HG02642 (cell line): ENCODE measurements around the gene OR2B6.
"Not testable (repeated sequence)": the region's sequence is repeated elsewhere in the genome, so short reads cannot be mapped to it uniquely, and the experiment has no call there.

ENCODE experiments used
- ATAC-seq: cut with Tn5 transposase; IDR thresholded peaks from one replicate; pipeline ENCODE4 v1.9.1; 2021; ENCODE audit warnings: mild to moderate bottlenecking; ENCODE audit not compliant: unreplicated experiment, poor library complexity

Gene OR2B6

GRCh38 chr6:27956941-27957340 lies at the start of gene OR2B6:
Gene OR2B6, plus strand, starts transcription at chr6:27957241. Its CDS starts 0 bp downstream, at chr6:27957241.
- no peak for ATAC-seq

- no peak for ATAC-seq
These were observed 49.0 kb upstream of the OR2B6 start for GRCh38 chr6:27908017-27908416.

- ATAC-seq = no peak
These were observed 45.0 kb upstream of the OR2B6 start, which contains the start of gene OR2B2 for GRCh38 chr6:27911956-27912446. Gene OR2B2, minus strand, starts transcription at chr6:27912396. Its CDS starts 77 bp downstream, at chr6:27912319.

GRCh38 chr6:27922949-27923348 lies 34.1 kb upstream of the OR2B6 start:
- ATAC-seq = no peak

- no peak for ATAC-seq
These were observed 32.9 kb upstream of the OR2B6 start for GRCh38 chr6:27924179-27924578.

- not testable (repeated sequence) for ATAC-seq
These were observed 29.0 kb upstream of the OR2B6 start for GRCh38 chr6:27928041-27928440.

GRCh38 chr6:27929930-27930329 lies 27.1 kb upstream of the OR2B6 start:
- ATAC-seq = not testable (repeated sequence)

- ATAC-seq = no peak
These were observed 25.8 kb upstream of the OR2B6 start for GRCh38 chr6:27931209-27931608.

- no peak for ATAC-seq
These were observed 16.3 kb upstream of the OR2B6 start for GRCh38 chr6:27940766-27941165.

GRCh38 chr6:27943072-27943471 lies 14.0 kb upstream of the OR2B6 start:
- not testable (repeated sequence) for ATAC-seq

- ATAC-seq = no peak
These were observed 8.8 kb upstream of the OR2B6 start for GRCh38 chr6:27948237-27948636.

GRCh38 chr6:27951040-27951439 lies 6.0 kb upstream of the OR2B6 start:
- no peak for ATAC-seq

GRCh38 chr6:27957516-27957915 lies 475 bp downstream of the OR2B6 start:
- no peak for ATAC-seq

- no peak for ATAC-seq
These were observed 5.5 kb downstream of the OR2B6 start for GRCh38 chr6:27962506-27962905.

GRCh38 chr6:27966044-27966443 lies 9.0 kb downstream of the OR2B6 start:
- no peak for ATAC-seq

GRCh38 chr6:27966816-27967426 lies 9.9 kb downstream of the OR2B6 start:
- no peak for ATAC-seq

- ATAC-seq = no peak
These were observed 13.4 kb downstream of the OR2B6 start for GRCh38 chr6:27970444-27970843.

GRCh38 chr6:27972750-27973149 lies 15.7 kb downstream of the OR2B6 start:
- ATAC-seq = no peak

GRCh38 chr6:27977387-27977786 lies 20.3 kb downstream of the OR2B6 start:
- ATAC-seq = no peak

- ATAC-seq = no peak
These were observed 21.7 kb downstream of the OR2B6 start for GRCh38 chr6:27978705-27979104.

GRCh38 chr6:27980111-27980510 lies 23.1 kb downstream of the OR2B6 start:
- ATAC-seq = no peak
